PFSK-1 (cell line): Measurements from ENCODE around the gene GNRHR.

Experiments used
- POLR2AphosphoS5 ChIP-seq: IDR thresholded peaks from 2 replicates; pipeline ENCODE4 v1.6.1; 2012; ENCODE audit warnings: low read depth, mild to moderate bottlenecking, control low read depth, low read length, moderate library complexity
- REST ChIP-seq, 2 experiments: IDR thresholded peaks; 2 replicates each; pipeline versions ENCODE4 v1.6.1 to v1.8.0; 2011 to 2012; ENCODE audit warnings: low read depth in 2 of 2, low read length in 2 of 2, control low read depth in 1 of 2, inconsistent platforms in 1 of 2, mild to moderate bottlenecking in 1 of 2, moderate library complexity in 1 of 2; ENCODE audit not compliant: insufficient read depth in 1 of 2

DNA sequence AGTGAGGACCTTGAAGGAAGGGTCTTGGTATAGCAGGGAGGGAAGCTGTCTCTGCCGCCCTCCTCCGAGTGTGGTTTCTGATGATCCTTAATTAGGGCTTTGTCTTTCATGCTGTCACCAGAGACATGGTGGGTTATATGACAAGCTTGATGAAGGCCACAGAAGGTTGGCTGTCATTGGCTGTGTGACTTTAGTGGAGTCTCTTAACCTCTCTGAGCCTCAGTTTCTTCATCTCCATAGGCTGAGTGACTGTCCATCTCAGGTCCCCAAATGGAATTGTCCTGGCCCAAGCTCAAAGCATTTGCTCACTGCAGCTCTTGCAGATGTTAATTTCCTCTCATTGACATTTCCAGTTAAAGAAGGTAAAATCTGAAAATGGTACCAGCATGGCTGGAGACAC, 36.6 kb downstream of the GNRHR start:
- TF ChIP-seq POLR2AphosphoS5 (no peak), REST (IDR thresholded peaks at IDR 0.05; ENCODE audit: insufficient read depth in 1 of 2, low read depth in 2 of 2, low read length in 2 of 2) (no peak)
